Panc1 (cell line): ENCODE measurements around the gene SKIC2. TPM values are rescaled to one million over a fixed set of nuclear protein-coding genes. Genes with fewer than 3 reads are reported as not detected.
A peak's percentile ranks its signal among the peaks of the same experiment; 100 is the strongest.
"Not testable (repeated sequence)": the region's sequence is repeated elsewhere in the genome, so short reads cannot be mapped to it uniquely, and the experiment has no call there.

Source experiments
- ATAC-seq: fragments of 200-7000 bp; cut with Tn5 transposase; 2 replicates; pipeline ENCODE4 v1.9.1; 2020; ENCODE audit warnings: mild to moderate bottlenecking, moderate library complexity
- BruUV-seq: library from RNA; stranded (reverse); fragments of 400-500 nt; replicated peaks from 2 replicates; lab custom pipeline; 2021; lab: Mats Ljungman, UMichigan
- CTCF ChIA-PET: fragments of 300-600 bp; sonication (Branson Sonifier 250); formaldehyde crosslinking; loops from one replicate; lab custom pipeline; 2022; ENCODE audit warnings: antibody characterized with exemption; lab: Charles Lee
- POLR2A ChIA-PET: fragments of 300-600 bp; sonication (Branson Sonifier 250); formaldehyde crosslinking; loops from one replicate; lab custom pipeline; 2022; ENCODE audit warnings: antibody characterized with exemption; lab: Charles Lee
- DNase-seq: peaks from one replicate; pipeline ENCODE4 v3.0.0-alpha.2; 2010; ENCODE audit warnings: low read depth, low spot score
- H3K27ac ChIP-seq: 2 replicates; pipeline ENCODE4 v1.5.1; 2011; ENCODE audit warnings: mild to moderate bottlenecking, low read length, inconsistent platforms
- H3K27me3 ChIP-seq: fragments of 200-500 bp; sonication (Bioruptor generic); 2 replicates; pipeline ENCODE4 v1.6.0; 2014; ENCODE audit warnings: low read length, inconsistent platforms; ENCODE audit not compliant: control insufficient read depth, insufficient read depth
- H3K36me3 ChIP-seq: fragments of 200-500 bp; sonication (Bioruptor generic); 2 replicates; pipeline ENCODE4 v1.5.1; 2014; ENCODE audit warnings: inconsistent platforms, mild to moderate bottlenecking, low read length, moderate library complexity; ENCODE audit not compliant: control insufficient read depth, insufficient read depth
- H3K4me1 ChIP-seq: 2 replicates; pipeline ENCODE4 v1.5.1; 2011; ENCODE audit warnings: inconsistent platforms, mild to moderate bottlenecking, low read length, moderate library complexity; ENCODE audit not compliant: control insufficient read depth, insufficient read depth
- H3K4me3 ChIP-seq, 2 experiments: 2 replicates each; pipeline ENCODE4 v1.5.1; 2011 to 2012; ENCODE audit warnings: low read depth in 2 of 2, low read length in 2 of 2, mild to moderate bottlenecking in 2 of 2, inconsistent platforms in 1 of 2, moderate library complexity in 1 of 2
- H3K9me3 ChIP-seq: fragments of 200-500 bp; sonication (Bioruptor generic); 2 replicates; pipeline ENCODE4 v1.5.1; 2014; ENCODE audit warnings: low read depth, mild to moderate bottlenecking, inconsistent platforms, low read length, moderate library complexity; ENCODE audit not compliant: control insufficient read depth, insufficient read depth
- POLR2AphosphoS5 ChIP-seq: IDR thresholded peaks from 2 replicates; pipeline ENCODE4 v1.6.1; 2012; ENCODE audit warnings: mild to moderate bottlenecking, low read depth, low read length, moderate library complexity
- SIN3A ChIP-seq: IDR thresholded peaks from 2 replicates; pipeline ENCODE4 v1.6.1; 2012; ENCODE audit warnings: low read depth, mild to moderate bottlenecking, low read length, moderate library complexity, borderline replicate concordance; ENCODE audit not compliant: insufficient read depth
- TCF7L2 ChIP-seq: IDR thresholded peaks from 2 replicates; pipeline ENCODE4 v1.6.1; 2011; ENCODE audit warnings: mild to moderate bottlenecking, low read depth, low read length, inconsistent platforms
- in situ Hi-C: cut with HindIII; loops from 2 replicates; pipeline ENCODE4 v1.10.0; 2016; ENCODE audit warnings: low sequenced_read_pairs, low pct_unique_long_range_greater_than_20kb
- intact Hi-C: fragments of 100-400 bp; cut with micrococcal nuclease; formaldehyde crosslinking; loops from one replicate; pipeline ENCODE4 v1.10.0; 2022; ENCODE audit not compliant: unreplicated experiment
- total RNA-seq: library from RNA; stranded (reverse); gene quantifications from one replicate; pipeline ENCODE4 v1.2.1, GENCODE V29; 2021; ENCODE audit not compliant: unreplicated experiment
- TF ChIP-seq, protein P1 (sequence below): fragments of 450-650 bp; IDR thresholded peaks from 2 replicates; pipeline ENCODE4 v1.5.1; 2017; ENCODE audit warnings: mild to moderate bottlenecking
- TF ChIP-seq, protein P2 (sequence below), 2 experiments: IDR thresholded peaks; 2 replicates each; pipeline ENCODE4 v1.6.1; 2011 to 2012; ENCODE audit warnings: low read depth in 2 of 2, control low read depth in 1 of 2, low read length in 1 of 2, mild to moderate bottlenecking in 1 of 2, moderate library complexity in 1 of 2; ENCODE audit not compliant: insufficient read depth in 1 of 2

The SKIC2 gene
- total RNA-seq, 1 experiment from 2014 or later: 121 TPM

DNA sequence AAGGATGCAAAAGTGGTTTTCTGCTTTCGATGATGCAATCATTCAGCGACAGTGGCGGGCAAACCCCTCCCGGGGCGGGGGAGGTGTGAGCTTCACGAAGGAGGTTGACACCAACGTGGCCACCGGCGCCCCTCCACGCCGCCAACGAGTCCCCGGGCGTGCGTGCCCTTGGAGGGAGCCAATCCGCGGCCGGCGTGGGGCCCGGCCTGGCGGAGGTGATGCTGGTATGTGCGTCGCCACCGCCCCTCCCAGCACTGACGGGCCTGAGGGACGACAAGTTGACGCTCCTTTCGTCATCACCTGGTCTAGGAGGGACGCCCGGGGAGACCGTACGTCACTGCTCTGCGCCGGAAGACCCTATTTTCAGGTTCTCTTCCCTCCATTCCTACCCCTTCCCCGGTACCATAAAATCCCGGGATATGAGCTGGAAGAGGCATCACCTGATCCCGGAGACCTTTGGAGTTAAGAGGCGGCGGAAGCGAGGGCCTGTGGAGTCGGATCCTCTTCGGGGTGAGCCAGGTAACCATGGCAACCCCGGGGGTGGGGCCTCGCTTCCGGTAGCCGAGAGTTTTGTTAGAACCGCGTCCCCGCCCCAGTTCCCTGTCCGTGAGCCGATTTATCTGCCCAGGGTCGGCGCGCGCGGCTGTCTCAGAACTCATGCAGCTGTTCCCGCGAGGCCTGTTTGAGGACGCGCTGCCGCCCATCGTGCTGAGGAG is 13.2 kb downstream of the SKIC2 start, which contains the start of gene DXO:
Gene DXO (minus strand): TSS at position 146 of the 716 bp plus-strand sequence. CDS start 463 bp downstream, outside the sequence.
- no peaks in the 10 kb centered on the region for H3K9me3 ChIP-seq
- CTCF ChIA-PET: no interaction called here
- DNase-seq: peak; percentile 95

GRCh38 chr6:31972709-31973350 is 13.9 kb downstream of the SKIC2 start:
- TF ChIP-seq SIN3A: 0 out of 2 replicates have a peak, but pooled peaks have one; percentile 73
- TF ChIP-seq, protein P1, sequence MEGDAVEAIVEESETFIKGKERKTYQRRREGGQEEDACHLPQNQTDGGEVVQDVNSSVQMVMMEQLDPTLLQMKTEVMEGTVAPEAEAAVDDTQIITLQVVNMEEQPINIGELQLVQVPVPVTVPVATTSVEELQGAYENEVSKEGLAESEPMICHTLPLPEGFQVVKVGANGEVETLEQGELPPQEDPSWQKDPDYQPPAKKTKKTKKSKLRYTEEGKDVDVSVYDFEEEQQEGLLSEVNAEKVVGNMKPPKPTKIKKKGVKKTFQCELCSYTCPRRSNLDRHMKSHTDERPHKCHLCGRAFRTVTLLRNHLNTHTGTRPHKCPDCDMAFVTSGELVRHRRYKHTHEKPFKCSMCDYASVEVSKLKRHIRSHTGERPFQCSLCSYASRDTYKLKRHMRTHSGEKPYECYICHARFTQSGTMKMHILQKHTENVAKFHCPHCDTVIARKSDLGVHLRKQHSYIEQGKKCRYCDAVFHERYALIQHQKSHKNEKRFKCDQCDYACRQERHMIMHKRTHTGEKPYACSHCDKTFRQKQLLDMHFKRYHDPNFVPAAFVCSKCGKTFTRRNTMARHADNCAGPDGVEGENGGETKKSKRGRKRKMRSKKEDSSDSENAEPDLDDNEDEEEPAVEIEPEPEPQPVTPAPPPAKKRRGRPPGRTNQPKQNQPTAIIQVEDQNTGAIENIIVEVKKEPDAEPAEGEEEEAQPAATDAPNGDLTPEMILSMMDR: no peak
- TF ChIP-seq POLR2AphosphoS5: no peak
- TF ChIP-seq TCF7L2: no peak
- TF ChIP-seq, protein P2, sequence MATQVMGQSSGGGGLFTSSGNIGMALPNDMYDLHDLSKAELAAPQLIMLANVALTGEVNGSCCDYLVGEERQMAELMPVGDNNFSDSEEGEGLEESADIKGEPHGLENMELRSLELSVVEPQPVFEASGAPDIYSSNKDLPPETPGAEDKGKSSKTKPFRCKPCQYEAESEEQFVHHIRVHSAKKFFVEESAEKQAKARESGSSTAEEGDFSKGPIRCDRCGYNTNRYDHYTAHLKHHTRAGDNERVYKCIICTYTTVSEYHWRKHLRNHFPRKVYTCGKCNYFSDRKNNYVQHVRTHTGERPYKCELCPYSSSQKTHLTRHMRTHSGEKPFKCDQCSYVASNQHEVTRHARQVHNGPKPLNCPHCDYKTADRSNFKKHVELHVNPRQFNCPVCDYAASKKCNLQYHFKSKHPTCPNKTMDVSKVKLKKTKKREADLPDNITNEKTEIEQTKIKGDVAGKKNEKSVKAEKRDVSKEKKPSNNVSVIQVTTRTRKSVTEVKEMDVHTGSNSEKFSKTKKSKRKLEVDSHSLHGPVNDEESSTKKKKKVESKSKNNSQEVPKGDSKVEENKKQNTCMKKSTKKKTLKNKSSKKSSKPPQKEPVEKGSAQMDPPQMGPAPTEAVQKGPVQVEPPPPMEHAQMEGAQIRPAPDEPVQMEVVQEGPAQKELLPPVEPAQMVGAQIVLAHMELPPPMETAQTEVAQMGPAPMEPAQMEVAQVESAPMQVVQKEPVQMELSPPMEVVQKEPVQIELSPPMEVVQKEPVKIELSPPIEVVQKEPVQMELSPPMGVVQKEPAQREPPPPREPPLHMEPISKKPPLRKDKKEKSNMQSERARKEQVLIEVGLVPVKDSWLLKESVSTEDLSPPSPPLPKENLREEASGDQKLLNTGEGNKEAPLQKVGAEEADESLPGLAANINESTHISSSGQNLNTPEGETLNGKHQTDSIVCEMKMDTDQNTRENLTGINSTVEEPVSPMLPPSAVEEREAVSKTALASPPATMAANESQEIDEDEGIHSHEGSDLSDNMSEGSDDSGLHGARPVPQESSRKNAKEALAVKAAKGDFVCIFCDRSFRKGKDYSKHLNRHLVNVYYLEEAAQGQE (IDR thresholded peaks at IDR 0.05; ENCODE audit: insufficient read depth in 1 of 2, low read depth in 2 of 2, low read length in 1 of 2): no peak
- intact Hi-C loops: no loop called here

More for the DNA sequence above, 13.2 kb downstream of the SKIC2 start, which contains the start of gene DXO:
- in situ Hi-C loops: no loop called here
- POLR2A ChIA-PET: interaction anchor here (0.6 to 1.3 kb wide), 3 partner anchors 13 to 269 kb away, joined by 3 to 4 read pairs (median 4); partner anchors contain the start of genes ABHD16A, NELFE and SKIC2
- H3K27ac ChIP-seq: peak within 1 kb of the TSS; percentile 94
- peak within 1 kb of the TSS; percentile 85 to 94 for H3K4me3 ChIP-seq
- peaks cover 12% of the 10 kb centered on the region; the same call in 1 of the 2 replicates for H3K4me1 ChIP-seq
- H3K36me3 ChIP-seq: peaks cover 5% of the 10 kb centered on the region; the same call in 1 of the 2 replicates
- no TSS peak for BruUV-seq
- no peaks in the 10 kb centered on the region for H3K27me3 ChIP-seq
- peak; percentile 94 for ATAC-seq
- intact Hi-C loops: no loop called here
- TF ChIP-seq, protein P1: no peak
- TF ChIP-seq POLR2AphosphoS5 (peak; percentile 43; the same call in 1 of the 2 replicates), TCF7L2 (0 out of 2 replicates have a peak, but pooled peaks have one; percentile 11)

DNA sequence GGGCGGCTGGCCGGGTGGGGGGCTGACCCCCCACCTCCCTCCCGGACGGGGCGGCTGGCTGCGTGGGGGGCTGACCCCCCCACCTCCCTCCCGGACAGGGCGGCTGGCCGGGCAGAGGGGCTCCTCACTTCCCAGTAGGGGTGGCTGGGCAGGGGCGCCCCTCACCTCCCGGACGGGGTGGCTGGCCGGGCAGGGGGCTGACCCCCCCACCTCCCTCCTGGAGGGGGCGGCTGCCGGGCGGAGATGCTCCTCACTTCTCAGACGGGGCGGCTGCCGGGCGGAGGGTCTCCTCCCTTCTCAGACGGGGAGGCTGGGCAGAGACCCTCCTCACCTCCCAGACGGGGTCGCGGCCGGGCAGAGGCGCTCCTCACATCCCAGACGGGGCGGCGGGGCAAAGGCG is 17.1 kb downstream of the SKIC2 start:
- DNase-seq, BruUV-seq, H3K27ac ChIP-seq, H3K4me3 ChIP-seq, H3K4me1 ChIP-seq, ATAC-seq, H3K9me3 ChIP-seq, CTCF ChIA-PET, in situ Hi-C loops, H3K36me3 ChIP-seq, H3K27me3 ChIP-seq, intact Hi-C loops, POLR2A ChIA-PET: not testable (repeated sequence)

More at GRCh38 chr6:31972709-31973350, 13.9 kb downstream of the SKIC2 start:
- Histone ChIP-seq H3K4me3 (peak overlapping the region; percentile 85 to 94), H3K27ac (peak overlapping the region; percentile 94), H3K4me1 (peaks cover 12% of the 10 kb centered on the region; the same call in 1 of the 2 replicates), H3K27me3 (no peaks in the 10 kb centered on the region), H3K36me3 (peaks cover 5% of the 10 kb centered on the region; the same call in 1 of the 2 replicates), H3K9me3 (no peaks in the 10 kb centered on the region)
- ChIA-PET CTCF (no interaction called here), POLR2A (interaction anchor here (1.3 kb wide), 1 partner anchor 14 kb away, joined by 4 read pairs; the partner anchor contains the start of genes NELFE and SKIC2)
- TSS peak; percentile 84 for BruUV-seq
- ATAC-seq (no peak), DNase-seq (no peak)
- in situ Hi-C loops: no loop called here
